IMR-90 (cell line): ENCODE results near the gene CRACDL.

ENCODE experiments used
- CEBPB ChIP-seq: IDR thresholded peaks from 2 replicates; pipeline ENCODE4 v1.6.1; 2012; ENCODE audit warnings: low read depth, low read length, improper control_type of control experiment
- CHD1 ChIP-seq: IDR thresholded peaks from 2 replicates; pipeline ENCODE4 v1.6.1; 2012; ENCODE audit warnings: low read depth, low read length, improper control_type of control experiment
- CTCF ChIP-seq: conservative IDR thresholded peaks from 2 replicates; pipeline ENCODE4 v1.5.1; 2012; ENCODE audit warnings: mild to moderate bottlenecking, low read depth, low read length, improper control_type of control experiment
- FOS ChIP-seq: fragments of 150-350 bp; IDR thresholded peaks from 2 replicates; pipeline ENCODE4 v1.6.1; 2016; ENCODE audit warnings: low read depth, low read length
- MAFK ChIP-seq: IDR thresholded peaks from 2 replicates; pipeline ENCODE4 v1.6.1; 2012; ENCODE audit warnings: low read depth, low read length, improper control_type of control experiment
- MAZ ChIP-seq: IDR thresholded peaks from 2 replicates; pipeline ENCODE4 v1.6.1; 2012; ENCODE audit warnings: low read depth, mild to moderate bottlenecking, low read length, improper control_type of control experiment, moderate library complexity, borderline replicate concordance
- MXI1 ChIP-seq: IDR thresholded peaks from 2 replicates; pipeline ENCODE4 v1.6.1; 2012; ENCODE audit warnings: low read depth, mild to moderate bottlenecking, low read length, moderate library complexity, borderline replicate concordance
- NFE2L2 ChIP-seq: fragments of 150-350 bp; IDR thresholded peaks from 2 replicates; pipeline ENCODE4 v1.6.1; 2016; ENCODE audit warnings: low read depth, mild to moderate bottlenecking, low read length
- POLR2A ChIP-seq: IDR thresholded peaks from 2 replicates; pipeline ENCODE4 v1.6.1; 2012; ENCODE audit warnings: mild to moderate bottlenecking, low read depth, low read length
- RAD21 ChIP-seq: IDR thresholded peaks from 2 replicates; pipeline ENCODE4 v1.6.1; 2012; ENCODE audit warnings: low read length, improper control_type of control experiment
- RCOR1 ChIP-seq: IDR thresholded peaks from 2 replicates; pipeline ENCODE4 v1.6.1; 2012; ENCODE audit warnings: mild to moderate bottlenecking, low read length, improper control_type of control experiment; ENCODE audit not compliant: insufficient replicate concordance
- RFX5 ChIP-seq: IDR thresholded peaks from 2 replicates; pipeline ENCODE4 v1.8.0; 2012; ENCODE audit warnings: low read depth, mild to moderate bottlenecking, low read length, moderate library complexity
- SMC3 ChIP-seq: fragments of 150-350 bp; IDR thresholded peaks from 2 replicates; pipeline ENCODE4 v1.6.1; 2016; ENCODE audit warnings: low read depth, mild to moderate bottlenecking, antibody characterized with exemption, low read length, moderate library complexity
- USF2 ChIP-seq: fragments of 150-350 bp; IDR thresholded peaks from 2 replicates; pipeline ENCODE4 v1.6.1; 2017; ENCODE audit warnings: mild to moderate bottlenecking, antibody characterized with exemption, low read length, low read depth

- TF ChIP-seq RAD21: no peak
- no peak for TF ChIP-seq CTCF
- TF ChIP-seq SMC3: no peak
- TF ChIP-seq POLR2A: no peak
- no peak for TF ChIP-seq NFE2L2
- no peak for TF ChIP-seq RCOR1
- no peak for TF ChIP-seq MAFK
- no peak for TF ChIP-seq RFX5
- TF ChIP-seq MXI1: no peak
- TF ChIP-seq CHD1: no peak
- no peak for TF ChIP-seq USF2
- no peak for TF ChIP-seq CEBPB
- no peak for TF ChIP-seq FOS
- TF ChIP-seq MAZ: no peak
Measured at GRCh38 chr2:98876741-98877140, 59.3 kb downstream of the CRACDL start.
